GM21381 (cell line): ENCODE results near the gene C1orf232.

Experiments
- ATAC-seq: cut with Tn5 transposase; IDR thresholded peaks from one replicate; pipeline ENCODE4 v1.9.1; 2021; ENCODE audit warnings: mild to moderate bottlenecking, moderate library complexity; ENCODE audit not compliant: unreplicated experiment

The C1orf232 gene

GRCh38 chr1:26180010-26180506 is 11.3 kb upstream of the C1orf232 start:
- ATAC-seq, result no peak

- ATAC-seq, result no peak
Measured at GRCh38 chr1:26177182-26177684, 8.5 kb upstream of the C1orf232 start, which contains the start of gene CNKSR1. TSS of gene CNKSR1 (plus strand) at chr1:26177491. CDS start at chr1:26177548, 57 bp downstream.

- ATAC-seq, result no peak
Measured at GRCh38 chr1:26175346-26175745, 6.6 kb upstream of the C1orf232 start.

GRCh38 chr1:26171084-26172072 is 2.6 kb upstream of the C1orf232 start, which contains the start of gene ZNF593OS:
TSS of gene ZNF593OS (minus strand) at chr1:26171832. CDS start at chr1:26171661, 171 bp downstream.
- ATAC-seq, result no peak

- no peak for ATAC-seq
Measured at GRCh38 chr1:26170472-26170821, 1.7 kb upstream of the C1orf232 start.

GRCh38 chr1:26169669-26170471 is 1.1 kb upstream of the C1orf232 start, which contains the start of gene ZNF593:
TSS of gene ZNF593 (plus strand) at chr1:26169908. CDS start at chr1:26169984, 76 bp downstream.
- ATAC-seq, result peak; percentile 85

- ATAC-seq, result no peak
Measured at GRCh38 chr1:26169198-26169554, 413 bp upstream of the C1orf232 start.

- no peak for ATAC-seq
Measured at GRCh38 chr1:26166719-26167281, 2.0 kb downstream of the C1orf232 start.

GRCh38 chr1:26164861-26165842 is 3.6 kb downstream of the C1orf232 start:
- no peak for ATAC-seq

GRCh38 chr1:26164036-26164860 is 4.5 kb downstream of the C1orf232 start:
- no peak for ATAC-seq

- ATAC-seq, result no peak
Measured at GRCh38 chr1:26163684-26164035, 5.1 kb downstream of the C1orf232 start.

- ATAC-seq, result no peak
Measured at GRCh38 chr1:26162220-26162709, 6.5 kb downstream of the C1orf232 start.

- ATAC-seq, result no peak
Measured at GRCh38 chr1:26161415-26162219, 7.1 kb downstream of the C1orf232 start.

GRCh38 chr1:26160527-26161414 is 8.0 kb downstream of the C1orf232 start:
- no peak for ATAC-seq

- ATAC-seq, result no peak
Measured at GRCh38 chr1:26159743-26160039, 9.1 kb downstream of the C1orf232 start.

GRCh38 chr1:26158908-26159742 is 9.6 kb downstream of the C1orf232 start, which contains the start of gene FAM110D:
TSS of gene FAM110D (plus strand) at chr1:26159079. CDS start at chr1:26161292, 2,213 bp downstream.
- ATAC-seq, result no peak
